ENCODE data around the gene PALD1.
"Not testable (repeated sequence)": the region's sequence is repeated elsewhere in the genome, so short reads cannot be mapped to it uniquely, and the experiment has no call there.

PALD1 gene

DNA sequence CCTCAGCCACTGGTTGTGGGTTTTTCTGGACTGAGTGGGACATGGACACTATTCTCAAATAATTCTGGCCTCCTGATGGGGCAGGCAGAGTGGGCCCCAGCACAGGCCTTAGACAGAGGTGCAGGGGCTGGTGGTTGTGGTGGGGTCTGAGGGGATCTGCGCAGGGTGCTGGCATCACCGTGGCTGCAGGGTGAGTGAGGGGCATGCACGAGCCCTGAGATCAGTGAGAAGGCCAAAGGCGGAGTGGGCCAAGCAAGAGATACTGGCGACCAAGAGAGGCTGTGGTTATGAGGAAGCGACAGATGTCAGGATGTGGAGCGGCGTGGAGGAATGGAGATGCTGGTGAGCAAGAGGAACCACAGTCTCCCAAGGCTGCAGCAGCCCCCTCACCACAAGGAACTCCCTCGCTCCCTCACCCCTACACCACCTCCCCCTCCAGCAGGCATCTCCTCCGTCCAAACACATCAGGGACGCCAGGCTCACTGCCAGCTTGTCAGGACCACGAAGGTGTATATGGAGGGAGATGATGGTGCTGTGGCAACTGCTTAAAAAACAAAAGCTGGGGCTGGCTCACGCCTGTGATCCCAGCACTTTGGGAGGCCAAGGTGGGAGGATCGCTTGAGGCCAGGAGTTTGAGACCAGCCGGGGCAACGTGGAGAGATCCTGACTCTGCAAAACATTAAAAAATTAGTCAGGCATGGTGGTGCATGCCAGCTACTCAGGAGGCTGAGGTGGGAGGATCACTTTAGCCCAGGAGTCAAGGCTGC is 114.4 kb downstream of the PALD1 start:
- DNase-seq: no peak

DNA sequence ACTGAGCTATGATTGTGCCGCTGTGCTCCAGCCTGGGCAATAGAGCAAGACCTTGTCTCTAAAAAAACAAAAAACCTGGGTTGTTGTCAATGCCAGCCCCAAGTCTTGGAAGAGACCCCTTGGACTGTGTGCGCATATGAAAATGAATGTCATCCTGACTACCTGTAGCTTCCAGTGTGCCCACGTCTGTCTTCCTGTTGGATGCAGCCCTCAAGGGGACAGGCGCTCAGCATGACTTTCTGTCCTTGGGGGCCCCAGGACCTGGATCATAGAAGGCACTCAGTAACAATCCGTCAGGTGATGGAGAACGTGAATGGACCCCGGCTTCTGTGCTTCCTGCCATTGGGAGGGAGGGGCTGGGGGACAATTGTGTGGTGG is 114.9 kb downstream of the PALD1 start:
- no peak for DNase-seq

DNA sequence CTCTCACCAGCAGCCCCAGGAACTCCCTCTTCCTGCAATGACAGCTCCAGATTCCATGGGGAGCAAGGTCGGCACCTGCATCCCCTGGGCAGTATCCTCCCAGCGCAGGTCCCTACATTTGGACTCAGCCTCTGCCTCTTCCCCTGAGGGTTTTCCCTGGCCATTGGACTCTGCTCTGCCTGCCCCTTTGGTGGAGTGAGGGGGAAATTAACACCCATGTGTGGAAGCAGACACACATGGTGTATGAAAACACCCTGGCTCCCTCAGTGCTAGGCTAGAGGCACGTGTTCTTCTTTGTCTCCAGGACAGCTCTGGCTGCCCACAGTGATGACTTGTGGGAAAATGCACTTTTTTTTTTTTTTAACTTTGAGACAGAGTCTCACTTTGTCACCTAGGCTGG is 115.6 kb downstream of the PALD1 start:
- no peak for DNase-seq

GRCh38 chr10:70595566-70596016 is 117.0 kb downstream of the PALD1 start:
- no peak for DNase-seq

GRCh38 chr10:70596110-70596798 is 117.7 kb downstream of the PALD1 start:
- DNase-seq: no peak

DNA sequence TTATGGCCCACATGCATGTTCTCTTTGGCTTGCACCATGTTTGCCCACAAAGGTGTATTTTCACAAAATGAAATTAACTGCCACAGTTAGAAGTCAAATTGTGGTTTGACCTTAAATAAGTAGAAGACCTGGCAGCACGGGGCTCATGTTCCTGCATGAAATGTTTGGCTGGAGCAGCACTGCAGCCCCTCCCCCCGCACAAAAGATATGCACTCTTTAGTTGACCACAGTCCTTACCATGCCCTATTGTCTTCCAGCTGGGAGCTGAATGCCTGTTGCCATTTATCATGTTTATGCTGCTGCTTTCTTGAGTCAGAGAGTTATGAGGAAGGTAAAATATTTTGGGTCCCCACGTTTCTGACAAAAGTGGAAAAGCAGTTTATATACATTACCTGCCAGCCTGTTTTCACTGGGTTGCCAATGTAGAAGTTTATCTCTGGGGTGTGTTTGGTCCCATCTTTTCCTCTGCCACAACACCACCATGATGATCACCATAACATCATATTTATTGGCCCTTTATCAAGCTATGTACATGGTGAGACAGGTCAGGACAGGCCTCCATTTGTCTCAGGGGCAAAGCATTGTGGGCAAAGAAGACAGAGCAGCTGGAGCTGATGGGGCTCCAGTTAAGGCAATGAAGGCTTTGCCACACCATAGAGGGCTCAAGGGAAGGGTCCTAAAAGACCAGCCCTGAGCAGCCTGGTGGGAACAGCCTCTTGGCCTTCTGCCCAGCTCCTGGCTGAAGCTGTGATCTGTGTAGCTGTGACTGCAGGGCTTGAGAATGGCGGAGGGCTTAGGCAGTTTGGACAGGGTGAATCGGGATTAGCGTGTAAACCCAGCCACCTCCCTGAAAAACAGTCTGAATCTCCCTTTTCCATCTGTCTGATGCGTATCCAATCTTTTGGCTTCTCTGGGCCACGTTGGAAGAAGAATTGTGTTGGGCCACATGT is 118.6 kb downstream of the PALD1 start:
- no peak for DNase-seq

DNA sequence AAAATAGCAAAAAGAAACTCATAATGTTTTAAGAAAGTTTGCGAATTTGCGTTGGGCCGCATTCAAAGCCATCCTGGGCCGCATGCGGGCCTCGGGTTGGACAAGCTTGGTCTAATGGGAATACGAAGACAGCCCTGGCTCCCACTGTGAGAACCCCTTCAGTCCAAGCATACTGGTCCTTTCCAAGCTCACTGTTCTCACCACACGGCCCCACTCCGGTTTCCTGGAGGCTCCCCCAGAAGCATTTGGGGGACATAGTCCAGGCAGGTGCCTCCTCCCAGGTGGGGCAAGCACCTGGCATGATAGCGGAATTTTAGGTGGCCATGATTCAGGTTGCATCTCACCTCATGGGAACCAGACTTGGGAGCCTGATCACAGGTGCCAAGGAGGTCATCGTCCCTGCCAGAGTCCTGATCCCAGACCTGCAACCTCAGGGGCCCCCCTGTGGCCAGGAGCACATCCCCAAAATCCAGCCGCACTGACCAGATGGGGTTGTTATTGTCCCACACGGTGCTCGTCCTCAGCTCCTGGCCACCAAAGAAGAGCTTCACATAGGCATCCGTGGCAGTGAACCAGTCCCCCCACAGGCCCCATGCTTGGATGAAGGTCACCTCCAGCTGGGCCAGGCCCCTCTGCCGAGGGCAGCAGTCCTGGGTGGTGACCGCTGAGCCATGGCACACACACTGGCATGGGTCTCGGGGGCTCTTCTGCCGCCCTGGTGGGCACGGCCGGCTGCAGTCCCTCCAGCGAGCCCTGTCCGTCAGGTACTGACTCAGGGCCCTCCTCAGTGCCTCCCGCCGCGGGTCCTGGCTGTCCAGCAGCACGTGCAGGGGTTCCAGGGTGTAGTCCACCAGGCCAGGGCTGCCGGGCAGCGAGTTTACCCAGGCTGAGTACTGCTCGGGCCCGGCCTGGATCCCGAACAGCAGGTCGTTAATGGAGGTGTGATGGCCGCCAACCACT is 119.6 kb downstream of the PALD1 start:
- DNase-seq: no peak

- no peak for DNase-seq
Observed at GRCh38 chr10:70598857-70599295, 120.3 kb downstream of the PALD1 start.

GRCh38 chr10:70599319-70599718 is 120.8 kb downstream of the PALD1 start:
- no peak for DNase-seq

DNA sequence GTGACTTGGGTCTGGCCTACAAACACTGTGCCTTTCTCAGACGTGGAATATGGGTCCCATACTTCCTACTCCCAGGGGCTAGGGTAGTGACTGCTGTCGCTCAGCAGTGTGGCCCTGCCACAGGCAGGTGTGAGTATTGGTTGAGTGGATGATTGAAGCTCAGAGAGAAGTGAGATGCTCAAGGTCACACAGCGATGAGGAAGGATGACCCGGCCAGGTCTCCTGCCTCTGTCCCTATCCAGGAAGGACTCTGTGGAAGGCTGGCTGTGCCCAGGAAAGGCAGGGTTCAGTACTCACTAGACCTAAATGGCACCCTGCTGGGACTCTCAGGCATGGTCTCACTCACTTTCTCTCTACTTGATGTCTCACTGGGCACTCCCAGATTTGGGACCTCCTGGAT is 121.2 kb downstream of the PALD1 start:
- DNase-seq: no peak

DNA sequence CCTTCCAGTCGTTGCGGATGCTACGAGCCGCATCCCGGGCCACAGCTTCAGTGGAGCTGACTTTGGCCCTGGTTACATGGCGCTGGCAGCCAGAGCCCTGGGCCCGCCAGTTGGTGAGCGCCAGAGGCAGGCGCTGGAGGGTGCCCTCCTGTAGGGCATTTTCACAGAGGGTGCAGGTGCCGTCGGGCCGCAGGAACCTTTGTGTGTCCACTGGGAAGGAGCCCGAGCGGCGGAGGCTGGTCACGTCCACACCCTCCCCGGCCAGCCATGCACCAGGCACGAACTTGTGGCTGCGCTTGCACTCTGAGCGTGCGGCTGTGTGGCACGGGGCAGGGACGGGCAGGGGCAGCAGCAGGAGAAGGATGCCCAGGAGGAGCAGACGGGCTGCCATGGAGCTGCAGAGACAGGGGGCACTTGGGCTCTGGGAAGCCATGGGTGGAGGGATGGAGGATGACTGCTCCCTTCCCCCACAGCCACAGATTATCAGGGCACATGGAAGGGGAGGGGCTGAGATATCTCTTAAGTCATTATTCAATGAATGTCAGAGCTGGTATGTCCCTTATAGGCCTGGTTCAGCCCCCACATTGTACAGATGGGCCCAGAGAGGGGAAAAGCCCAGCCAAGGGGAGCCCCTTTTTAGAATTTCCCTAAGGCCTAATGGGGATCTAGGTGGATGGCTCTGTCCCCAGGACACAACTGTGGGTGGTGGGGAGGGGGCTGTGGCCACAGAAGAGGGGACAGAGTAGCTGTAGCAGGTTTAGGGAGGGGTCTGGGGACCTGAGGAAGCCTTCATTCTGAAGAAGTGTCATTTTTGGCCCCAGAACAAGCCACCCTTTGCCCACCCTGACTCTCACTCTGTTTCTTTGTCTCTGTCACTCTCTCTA is 122.2 kb downstream of the PALD1 start:
- no peak for DNase-seq

DNA sequence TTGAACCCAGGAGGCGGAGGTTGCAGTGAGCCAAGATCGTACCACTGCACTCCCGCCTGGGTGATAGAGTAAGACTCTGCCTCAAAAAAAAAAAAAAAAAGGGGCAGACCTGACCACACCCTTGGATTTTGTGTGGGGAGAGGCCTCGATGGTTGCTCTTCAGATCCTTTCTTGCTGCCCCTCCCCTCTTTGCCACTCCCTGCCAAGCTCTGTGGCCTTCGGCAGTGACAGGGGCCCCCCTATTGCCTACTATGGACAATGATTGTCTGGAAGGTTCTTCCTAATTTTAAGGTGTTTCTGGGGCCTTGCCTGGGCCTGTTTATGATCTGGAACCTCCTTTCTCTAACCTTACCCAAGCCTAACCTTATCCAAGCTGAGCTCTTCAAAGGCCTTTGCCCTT is 123.2 kb downstream of the PALD1 start:
- no peak for DNase-seq

GRCh38 chr10:70602665-70603448 is 124.3 kb downstream of the PALD1 start, which contains the start of gene PRF1:
Gene PRF1 (minus strand): TSS chr10:70602741. CDS start chr10:70600902, 1,839 bp downstream.
- DNase-seq: no peak

- no peak for DNase-seq
Observed at GRCh38 chr10:70603449-70603801, 124.9 kb downstream of the PALD1 start.

- no peak for DNase-seq
Observed at GRCh38 chr10:70604106-70604505, 125.5 kb downstream of the PALD1 start.

GRCh38 chr10:70605161-70605560 is 126.6 kb downstream of the PALD1 start:
- no peak for DNase-seq

GRCh38 chr10:70607936-70608335 is 129.4 kb downstream of the PALD1 start:
- DNase-seq: no peak

DNA sequence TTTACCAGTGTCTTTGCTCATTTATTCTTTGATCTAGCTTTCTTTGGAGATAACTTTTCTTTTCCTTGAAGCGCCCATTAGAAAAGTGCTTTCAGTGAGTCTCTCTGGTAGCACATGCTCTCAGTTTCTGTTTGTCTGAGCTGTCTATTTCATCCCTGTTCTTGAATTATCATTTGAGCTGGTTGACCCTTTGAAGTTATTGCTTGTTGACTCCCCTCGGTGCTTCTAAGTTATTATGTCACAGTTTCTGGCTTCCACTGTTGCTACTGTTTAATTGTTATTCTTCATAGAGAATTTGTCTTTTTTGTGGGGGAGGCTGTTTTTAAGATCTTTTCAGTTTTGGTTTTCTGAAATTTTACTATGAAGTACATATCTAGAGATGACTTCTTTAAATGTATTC is 135.4 kb downstream of the PALD1 start:
- no peak for DNase-seq

GRCh38 chr10:70614364-70614763 is 135.8 kb downstream of the PALD1 start:
- not testable (repeated sequence) for DNase-seq

GRCh38 chr10:70615211-70615610 is 136.6 kb downstream of the PALD1 start:
- no peak for DNase-seq
